Progenitor cell of endocrine pancreas (in vitro differentiated cells): ENCODE data around the gene RAD51D. TPM values are rescaled to one million over a fixed set of nuclear protein-coding genes. Genes with fewer than 3 reads are reported as not detected.

ENCODE experiments used
- DNase-seq: peaks from one replicate; pipeline ENCODE4 v3.0.0; 2021; ENCODE audit warnings: low spot score; ENCODE audit not compliant: unreplicated experiment
- H3K27ac Mint-ChIP-seq: 2 replicates; pipeline ENCODE4 v1.8.0; 2021; ENCODE audit warnings: mild to moderate bottlenecking, moderate library complexity, mixed read lengths
- H3K27me3 Mint-ChIP-seq: 2 replicates; pipeline ENCODE4 v1.8.0; 2021; ENCODE audit warnings: mixed read lengths
- H3K36me3 Mint-ChIP-seq: 2 replicates; pipeline ENCODE4 v1.8.0; 2022; ENCODE audit warnings: mixed read lengths; ENCODE audit not compliant: insufficient read depth
- H3K4me1 Mint-ChIP-seq: 2 replicates; pipeline ENCODE4 v1.8.0; 2021; ENCODE audit warnings: low read depth, mixed read lengths
- H3K4me3 Mint-ChIP-seq: 2 replicates; pipeline ENCODE4 v1.8.0; 2021; ENCODE audit warnings: low read depth, mild to moderate bottlenecking, moderate library complexity, mixed read lengths
- H3K9me3 Mint-ChIP-seq: 2 replicates; pipeline ENCODE4 v1.8.0; 2021; ENCODE audit warnings: low read depth, mixed read lengths
- CTCF ChIP-seq: fragments of 200-600 bp; sonication (generic); IDR thresholded peaks from one replicate; pipeline ENCODE4 v1.5.0; 2021; ENCODE audit warnings: antibody characterized with exemption, mild to moderate bottlenecking; ENCODE audit not compliant: unreplicated experiment
- total RNA-seq: library from RNA; stranded (reverse); gene quantifications from 2 replicates; pipeline ENCODE4 v1.2.1, GENCODE V29; 2021

RAD51D gene
- total RNA-seq, 1 donor from 2014 or later = 16.0 TPM

- peaks cover 10% of the 10 kb centered on the region for H3K36me3 Mint-ChIP-seq
- H3K27ac Mint-ChIP-seq = no peak overlapping the region
- H3K4me1 Mint-ChIP-seq = peaks cover 26% of the 10 kb centered on the region
- no peak for DNase-seq
- H3K27me3 Mint-ChIP-seq = no peaks in the 10 kb centered on the region
- H3K9me3 Mint-ChIP-seq = no peaks in the 10 kb centered on the region
- no peak for TF ChIP-seq CTCF
- no peak overlapping the region for H3K4me3 Mint-ChIP-seq
Measured at GRCh38 chr17:35056013-35056412, 63.6 kb downstream of the RAD51D start.

- Mint-ChIP-seq H3K36me3 (peaks cover 3% of the 10 kb centered on the region), H3K27ac (no peak overlapping the region), H3K4me1 (peaks cover 38% of the 10 kb centered on the region), H3K9me3 (no peaks in the 10 kb centered on the region), H3K4me3 (no peak overlapping the region), H3K27me3 (no peaks in the 10 kb centered on the region)
- no peak for DNase-seq
- no peak for TF ChIP-seq CTCF
Measured at GRCh38 chr17:35053204-35053603, 66.5 kb downstream of the RAD51D start.

GRCh38 chr17:35052780-35053179 lies 66.9 kb downstream of the RAD51D start:
- Mint-ChIP-seq H3K27me3 (no peaks in the 10 kb centered on the region), H3K27ac (no peak overlapping the region), H3K4me3 (no peak overlapping the region), H3K9me3 (no peaks in the 10 kb centered on the region), H3K4me1 (peaks cover 38% of the 10 kb centered on the region), H3K36me3 (peaks cover 3% of the 10 kb centered on the region)
- no peak for TF ChIP-seq CTCF
- DNase-seq = no peak

GRCh38 chr17:35052241-35052610 lies 67.4 kb downstream of the RAD51D start:
- H3K27ac Mint-ChIP-seq = no peak overlapping the region
- no peaks in the 10 kb centered on the region for H3K9me3 Mint-ChIP-seq
- TF ChIP-seq CTCF = no peak
- H3K4me1 Mint-ChIP-seq = peaks cover 35% of the 10 kb centered on the region
- no peaks in the 10 kb centered on the region for H3K27me3 Mint-ChIP-seq
- H3K36me3 Mint-ChIP-seq = peaks cover 3% of the 10 kb centered on the region
- DNase-seq = no peak
- no peak overlapping the region for H3K4me3 Mint-ChIP-seq

DNA sequence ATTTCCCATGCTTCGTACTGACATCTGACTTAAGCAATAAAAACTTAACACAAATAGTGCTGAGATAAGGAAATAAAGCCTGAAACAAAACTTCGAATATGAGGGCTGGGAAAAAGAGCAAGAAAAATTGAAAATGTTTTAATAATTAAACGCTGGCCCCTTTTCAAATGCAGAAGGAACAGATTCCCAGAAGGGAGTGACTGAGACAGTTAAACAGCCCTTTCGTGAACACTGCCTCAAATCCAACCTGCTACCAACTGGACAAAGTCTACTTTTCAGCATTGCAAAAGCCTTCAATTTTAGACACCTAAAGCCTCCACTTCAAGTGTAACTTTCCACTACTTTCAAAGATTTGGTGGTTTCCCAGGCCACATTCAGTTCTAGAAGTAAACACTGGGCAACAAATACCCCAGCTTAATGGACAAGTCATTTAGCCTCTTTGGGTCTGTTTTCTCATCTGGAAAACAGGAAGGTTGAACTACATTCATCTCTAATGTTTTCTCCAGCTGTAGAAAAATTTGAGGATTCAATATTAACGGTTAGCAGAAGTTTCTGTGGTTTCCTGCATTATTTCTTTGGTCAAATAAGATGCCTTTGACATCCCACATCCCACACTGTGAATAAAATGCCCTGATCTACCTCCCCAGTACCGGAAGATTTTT lies 68.0 kb downstream of the RAD51D start:
- H3K36me3 Mint-ChIP-seq = peaks cover 3% of the 10 kb centered on the region
- no peak for DNase-seq
- H3K27ac Mint-ChIP-seq = peak overlapping the region; percentile 27
- no peaks in the 10 kb centered on the region for H3K9me3 Mint-ChIP-seq
- no peak for TF ChIP-seq CTCF
- peaks cover 38% of the 10 kb centered on the region for H3K4me1 Mint-ChIP-seq
- H3K4me3 Mint-ChIP-seq = no peak overlapping the region
- H3K27me3 Mint-ChIP-seq = no peaks in the 10 kb centered on the region
